ENCODE results near the gene SPIN1.
"Not testable (repeated sequence)": the region's sequence is repeated elsewhere in the genome, so short reads cannot be mapped to it uniquely, and the experiment has no call there.

The SPIN1 gene

DNA sequence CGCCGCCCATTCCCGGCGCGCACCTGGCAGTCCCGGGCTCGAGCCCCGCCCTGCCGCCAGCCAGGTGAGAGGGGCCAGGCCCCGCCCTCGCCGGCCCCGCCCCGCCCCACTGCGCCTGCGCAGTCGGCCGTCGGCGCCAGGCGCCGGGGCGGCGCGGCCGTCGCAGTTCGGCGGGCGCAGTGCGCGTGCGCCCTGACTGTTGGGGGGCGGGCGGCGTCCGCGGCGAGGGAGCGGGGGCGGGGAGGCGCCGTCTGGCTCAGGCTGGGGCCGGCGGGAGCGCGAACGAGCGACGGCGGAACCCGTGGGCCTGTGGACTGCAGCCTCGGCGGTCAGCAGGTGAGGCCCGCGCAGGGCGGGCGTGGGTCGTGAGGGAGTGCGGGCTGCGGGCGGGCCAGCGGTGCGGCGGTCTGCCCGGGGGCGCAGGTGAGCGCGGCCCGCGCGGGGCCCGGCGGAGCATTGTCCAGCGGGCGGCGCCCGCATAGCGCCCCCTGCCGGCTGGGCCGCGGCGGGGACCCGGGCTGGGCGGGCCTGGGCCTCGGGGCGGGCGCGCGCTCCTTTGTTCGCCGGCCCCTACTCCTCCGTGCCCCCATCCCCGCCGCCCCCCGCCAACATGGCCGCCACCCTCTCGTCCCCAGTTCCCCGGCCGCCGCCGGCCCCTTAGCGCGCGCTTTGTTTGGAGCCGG lies at the start of gene SPIN1:
TSS of gene SPIN1 (plus strand) at position 242 of the 683 bp plus-strand sequence. CDS start 38,096 bp downstream, outside the sequence.
- in situ Hi-C loops (cut with HindIII; ENCODE audit: low sequenced_read_pairs) = no loop called here

DNA sequence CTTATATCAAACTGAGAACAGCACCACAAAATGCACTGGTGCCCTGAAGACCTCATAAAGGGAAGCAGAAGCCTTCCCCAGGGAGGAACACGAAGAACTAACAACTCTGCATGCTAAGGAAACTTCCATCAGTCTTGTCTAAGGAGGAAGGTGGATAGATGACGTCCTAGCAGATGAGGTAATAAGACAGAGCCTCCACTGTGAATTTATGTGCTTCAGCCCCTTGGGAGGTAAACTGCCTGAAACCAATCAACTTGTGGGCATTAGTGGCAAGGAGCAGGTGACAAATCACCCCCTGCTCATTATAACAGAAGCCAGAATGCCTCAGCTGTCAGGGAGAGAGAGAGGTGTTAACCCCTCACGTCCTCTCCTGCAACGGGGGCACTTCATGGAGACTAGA lies 48.9 kb upstream of the SPIN1 start:
- in situ Hi-C loops (cut with HindIII; ENCODE audit: low sequenced_read_pairs) = no loop called here

DNA sequence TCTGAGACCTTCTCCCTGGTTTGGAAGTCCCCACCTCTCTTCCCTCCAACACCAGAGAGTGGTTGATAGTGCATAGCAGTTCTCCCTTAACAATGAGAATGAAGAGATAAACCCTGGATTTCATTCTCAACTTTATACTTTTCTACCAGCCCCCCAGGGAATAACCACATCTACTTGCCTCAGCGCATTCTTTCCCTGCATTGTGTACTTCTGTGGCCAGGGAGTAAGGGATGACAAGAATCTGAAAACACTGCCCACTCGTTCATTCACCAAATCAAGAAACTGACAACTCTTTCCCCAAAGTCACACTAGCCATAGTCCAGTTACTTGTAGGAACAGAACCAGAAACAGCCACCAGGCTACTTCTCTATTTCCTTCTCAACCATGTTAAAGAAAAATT lies 46.0 kb upstream of the SPIN1 start:
- in situ Hi-C loops (cut with HindIII; ENCODE audit: low sequenced_read_pairs) = no loop called here

DNA sequence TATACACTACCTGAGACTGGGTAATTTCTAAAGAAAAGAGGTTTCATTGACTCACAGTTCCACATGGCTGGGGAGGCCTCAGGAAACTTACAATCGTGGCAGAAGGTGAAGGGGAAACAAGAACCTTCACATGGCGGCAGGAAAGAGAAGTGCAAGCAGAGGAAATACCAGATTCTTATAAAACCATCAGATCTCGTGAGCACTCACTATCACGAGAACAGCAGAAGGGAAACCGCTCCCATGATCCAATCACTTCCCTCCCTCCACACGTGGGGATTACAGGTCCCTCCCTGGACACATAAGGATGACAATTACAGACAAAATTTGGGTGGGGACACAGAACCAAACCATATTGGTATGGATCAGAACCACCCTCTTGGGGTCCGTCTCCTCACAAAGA lies 44.2 kb upstream of the SPIN1 start:
- in situ Hi-C loops (cut with HindIII; ENCODE audit: low sequenced_read_pairs) = no loop called here

DNA sequence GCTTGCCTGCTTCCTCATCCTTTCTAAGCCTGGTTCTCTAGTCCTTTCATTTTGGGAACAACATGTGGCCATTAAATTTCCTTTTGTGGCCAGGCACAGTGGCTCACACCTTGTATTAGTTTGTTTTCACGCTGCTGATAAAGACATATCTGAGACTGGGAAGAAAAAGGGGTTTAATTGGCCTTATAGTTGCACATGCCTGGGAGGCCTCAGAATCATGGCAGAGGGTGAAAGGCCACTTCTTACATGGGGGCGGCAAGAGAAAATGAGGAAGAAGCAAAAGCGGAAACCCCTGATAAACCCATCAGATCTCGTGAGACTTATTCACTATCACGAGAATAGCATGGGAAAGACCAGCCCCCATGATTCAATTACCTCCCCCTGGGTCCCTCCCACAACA lies 37.9 kb upstream of the SPIN1 start:
- in situ Hi-C loops (cut with HindIII; ENCODE audit: low sequenced_read_pairs) = not testable (repeated sequence)

DNA sequence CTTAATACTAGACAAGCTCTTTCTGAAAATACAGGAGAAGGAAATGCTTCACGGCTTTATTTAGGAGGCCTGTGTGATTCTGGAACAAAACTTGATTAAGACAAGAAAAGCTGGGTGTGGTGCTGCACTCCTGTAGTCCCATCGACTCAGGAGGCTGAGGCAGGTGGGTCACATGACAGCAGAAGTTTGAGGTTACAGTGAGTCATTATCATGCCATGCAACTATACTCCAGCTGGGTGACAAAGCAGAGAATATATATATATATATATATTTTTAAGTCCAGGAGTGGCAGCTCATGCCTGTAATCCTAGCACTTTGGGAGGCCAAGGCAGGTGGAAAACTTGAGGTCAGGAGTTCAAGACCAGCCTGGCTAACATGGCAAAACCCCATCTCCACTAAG lies 33.1 kb upstream of the SPIN1 start:
- in situ Hi-C loops (cut with HindIII; ENCODE audit: low sequenced_read_pairs) = loop anchor here (5.0 kb wide), 1 partner anchor 42 kb away; no protein-coding TSS in a partner anchor

DNA sequence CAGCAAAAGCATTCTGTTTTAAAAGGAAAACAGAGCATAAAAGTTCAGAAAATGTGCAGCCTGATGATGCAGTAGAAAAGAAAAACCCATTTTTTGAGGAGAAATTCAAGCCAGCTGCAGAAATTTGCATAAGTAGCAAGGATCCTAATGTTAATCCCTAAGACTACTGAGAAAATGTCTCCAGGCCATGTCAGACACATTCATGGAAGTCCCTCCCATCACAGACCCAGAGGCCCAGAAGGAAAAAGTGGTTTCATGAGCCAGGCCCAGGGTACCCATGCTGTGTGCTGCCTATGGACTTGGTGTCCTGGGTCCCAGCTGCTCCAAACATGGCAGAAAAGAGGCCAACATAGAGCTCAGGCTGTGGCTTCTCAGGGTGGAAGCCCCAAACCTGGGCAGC lies 31.0 kb upstream of the SPIN1 start:
- in situ Hi-C loops (cut with HindIII; ENCODE audit: low sequenced_read_pairs) = loop anchor here (5.0 kb wide), 1 partner anchor 40 kb away; no protein-coding TSS in a partner anchor

DNA sequence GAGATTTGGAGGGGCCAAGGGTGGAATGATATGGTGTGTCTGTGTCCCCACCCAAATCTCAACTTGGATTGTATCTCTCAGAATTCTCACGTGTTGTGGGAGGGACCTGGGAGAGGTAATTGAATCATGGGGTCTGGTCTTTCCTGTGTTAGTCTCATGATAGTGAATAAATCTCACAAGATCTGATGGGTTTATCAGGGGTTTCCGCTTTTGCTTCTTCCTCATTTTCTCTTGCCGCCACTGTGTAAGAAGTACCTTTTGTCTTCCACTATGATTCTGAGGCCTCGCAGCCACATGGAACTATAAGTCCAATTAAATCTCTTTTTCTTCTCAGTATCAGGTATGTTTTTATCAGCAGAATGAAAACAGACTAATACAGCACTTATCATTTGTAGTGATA lies 29.5 kb upstream of the SPIN1 start:
- in situ Hi-C loops (cut with HindIII; ENCODE audit: low sequenced_read_pairs) = loop anchor here (5.0 kb wide), 1 partner anchor 39 kb away; no protein-coding TSS in a partner anchor

DNA sequence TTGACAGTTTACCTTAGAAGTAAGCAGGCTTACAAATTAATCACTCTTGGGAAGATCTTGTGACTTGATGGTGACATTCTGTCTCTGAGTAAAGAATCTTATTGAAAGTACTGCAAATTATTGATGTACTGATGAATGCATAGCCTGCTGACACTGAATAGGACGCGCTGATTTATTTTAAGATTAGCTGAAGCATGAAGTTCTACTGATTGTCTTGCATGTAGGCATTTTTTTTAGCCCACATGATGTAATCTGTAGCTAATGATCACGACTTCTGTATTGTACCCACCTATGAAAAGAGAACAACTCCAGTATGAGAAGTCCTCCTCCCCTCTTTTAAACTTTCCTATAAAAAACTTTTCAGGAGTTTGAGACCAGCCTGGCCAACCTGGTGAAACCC lies 28.3 kb upstream of the SPIN1 start:
- in situ Hi-C loops (cut with HindIII; ENCODE audit: low sequenced_read_pairs) = loop anchor here (5.0 kb wide), 1 partner anchor 37 kb away; no protein-coding TSS in a partner anchor

DNA sequence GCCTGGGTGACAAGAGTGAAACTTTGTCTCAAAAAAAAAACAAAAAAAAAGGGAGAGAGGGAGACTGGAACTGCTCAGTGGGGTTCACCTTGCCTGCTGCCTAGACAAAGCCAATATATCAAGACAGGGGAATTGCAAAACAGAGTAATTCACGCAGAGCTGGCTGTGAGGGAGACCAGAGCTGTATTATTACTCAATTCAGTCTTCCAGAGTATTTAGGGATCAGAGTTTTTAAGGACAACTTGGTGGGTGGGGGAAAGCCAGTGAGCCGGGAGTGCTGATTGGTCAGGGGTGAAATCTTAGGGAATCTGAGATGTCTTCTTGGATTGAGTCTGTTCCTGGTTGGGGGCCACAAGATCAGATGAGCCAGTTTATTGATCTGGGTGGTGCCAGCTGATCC lies 25.6 kb upstream of the SPIN1 start:
- in situ Hi-C loops (cut with HindIII; ENCODE audit: low sequenced_read_pairs) = no loop called here

DNA sequence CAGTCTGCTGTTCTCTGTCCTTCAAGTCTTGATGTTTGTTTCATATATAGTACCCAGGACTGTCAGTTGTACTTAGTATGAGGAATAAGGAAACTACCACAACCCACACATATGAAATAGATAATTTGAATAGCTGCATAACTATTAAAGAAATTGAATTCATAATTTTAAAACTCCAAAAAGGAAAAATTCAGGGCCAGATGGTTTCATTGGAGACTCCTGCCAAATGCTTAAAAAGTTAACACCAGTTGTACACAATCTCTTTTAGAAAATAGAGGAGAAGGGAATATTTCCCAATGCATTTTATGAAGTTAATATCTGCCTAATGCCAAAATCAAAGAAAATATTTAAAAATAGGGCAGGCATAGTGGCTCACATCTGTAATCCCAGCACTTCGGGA lies 24.6 kb upstream of the SPIN1 start:
- in situ Hi-C loops (cut with HindIII; ENCODE audit: low sequenced_read_pairs) = no loop called here

DNA sequence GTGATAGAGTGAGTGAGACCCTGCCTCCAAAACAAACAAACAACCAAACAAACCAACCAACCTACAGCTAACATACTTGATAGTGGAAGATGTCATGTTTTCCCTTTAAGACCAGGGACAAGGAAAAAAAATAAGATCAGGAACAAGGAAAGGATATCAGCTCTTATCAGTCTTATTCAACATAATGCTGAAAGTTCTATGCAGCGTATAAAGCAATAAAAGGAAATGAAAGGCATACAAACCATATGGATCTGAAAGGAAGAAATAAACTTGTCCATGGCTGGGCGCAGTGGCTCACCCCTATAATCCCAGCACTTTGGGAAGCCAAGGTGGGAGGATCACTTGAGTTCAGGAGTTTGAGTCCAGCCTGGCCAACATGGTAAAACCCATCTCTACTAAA lies 23.5 kb upstream of the SPIN1 start:
- in situ Hi-C loops (cut with HindIII; ENCODE audit: low sequenced_read_pairs) = no loop called here

DNA sequence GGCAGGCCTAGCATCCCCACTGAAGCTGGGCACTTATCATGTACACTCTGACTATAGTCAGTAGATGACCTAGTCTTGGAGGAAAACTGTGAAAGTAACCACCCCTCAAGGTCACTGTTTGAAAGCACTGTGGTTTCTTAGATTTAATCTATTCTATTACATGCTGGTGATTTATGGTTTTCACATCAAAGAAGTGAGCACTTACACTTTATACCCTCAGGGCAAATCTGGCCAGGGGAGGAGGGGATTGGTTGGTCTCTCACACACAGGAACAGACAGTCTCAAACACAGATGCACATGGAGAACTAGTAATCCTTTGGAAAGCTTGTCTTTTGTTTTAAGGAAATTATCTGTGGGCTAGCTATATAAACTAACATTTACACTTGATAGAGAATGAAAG lies 17.9 kb upstream of the SPIN1 start:
- in situ Hi-C loops (cut with HindIII; ENCODE audit: low sequenced_read_pairs) = no loop called here

DNA sequence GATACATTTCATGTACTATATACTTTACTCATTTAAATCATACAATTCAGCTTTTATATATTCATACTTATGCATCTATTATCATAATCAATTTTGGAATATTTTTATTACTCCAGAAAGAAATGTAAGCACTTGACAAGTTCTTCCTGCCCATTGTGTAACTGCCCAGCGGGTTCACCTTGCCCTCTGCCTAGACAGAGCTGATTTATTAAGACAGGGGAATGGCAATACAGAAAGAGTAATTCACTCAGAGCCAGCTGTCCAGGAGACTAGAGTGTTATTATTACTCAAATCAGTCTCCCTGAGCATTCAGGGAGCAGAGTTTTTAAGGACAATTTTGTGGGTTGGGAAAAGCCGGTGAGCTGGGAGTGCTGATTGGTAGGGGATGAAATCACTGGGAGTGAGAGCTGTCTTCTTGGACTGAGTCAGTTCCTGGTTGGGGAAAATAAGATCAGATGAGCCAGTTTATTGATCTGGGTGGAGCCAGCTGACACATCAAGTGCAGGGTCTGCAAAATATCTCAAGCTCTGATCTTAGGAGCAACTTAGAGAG lies 16.1 kb upstream of the SPIN1 start:
- in situ Hi-C loops (cut with HindIII; ENCODE audit: low sequenced_read_pairs) = no loop called here

DNA sequence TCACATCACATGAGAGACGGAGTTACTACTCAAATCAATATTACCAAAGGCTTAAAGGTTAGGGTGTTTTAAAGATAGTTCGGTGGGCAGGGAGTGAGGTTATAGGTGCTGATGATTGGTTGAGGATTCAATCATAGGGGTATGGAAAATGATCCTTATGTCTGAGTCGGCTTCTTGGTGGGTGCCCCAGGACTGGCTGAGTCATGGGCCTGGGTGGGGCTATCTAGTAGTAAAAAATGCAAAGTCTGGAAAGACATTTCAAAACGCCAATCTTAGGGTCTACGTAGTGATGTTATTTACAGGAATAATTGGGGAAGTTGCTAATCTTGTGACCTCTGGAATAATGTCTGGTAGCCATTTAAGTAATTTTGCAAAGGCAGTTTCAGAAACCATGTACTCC lies 15.2 kb upstream of the SPIN1 start:
- in situ Hi-C loops (cut with HindIII; ENCODE audit: low sequenced_read_pairs) = no loop called here

DNA sequence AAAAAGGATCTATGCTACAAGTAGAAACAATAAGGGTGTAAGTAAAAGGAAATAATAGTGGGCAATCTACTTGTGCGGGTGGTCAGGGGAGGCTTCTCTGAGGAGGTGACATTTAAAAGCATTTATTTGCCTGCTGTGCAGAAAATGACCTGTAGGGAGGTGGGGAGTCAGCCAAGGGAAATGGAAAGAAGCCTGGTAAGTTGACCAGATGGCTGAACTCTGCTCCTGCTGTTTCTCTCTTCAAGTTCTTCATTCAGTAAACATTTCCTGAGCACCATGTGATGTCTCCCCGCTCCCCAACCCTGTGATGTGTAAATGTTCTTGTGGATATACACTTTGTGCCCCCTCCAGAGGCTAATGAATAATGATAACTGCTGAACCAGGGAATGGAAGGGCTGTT lies 9.9 kb upstream of the SPIN1 start:
- in situ Hi-C loops (cut with HindIII; ENCODE audit: low sequenced_read_pairs) = no loop called here

DNA sequence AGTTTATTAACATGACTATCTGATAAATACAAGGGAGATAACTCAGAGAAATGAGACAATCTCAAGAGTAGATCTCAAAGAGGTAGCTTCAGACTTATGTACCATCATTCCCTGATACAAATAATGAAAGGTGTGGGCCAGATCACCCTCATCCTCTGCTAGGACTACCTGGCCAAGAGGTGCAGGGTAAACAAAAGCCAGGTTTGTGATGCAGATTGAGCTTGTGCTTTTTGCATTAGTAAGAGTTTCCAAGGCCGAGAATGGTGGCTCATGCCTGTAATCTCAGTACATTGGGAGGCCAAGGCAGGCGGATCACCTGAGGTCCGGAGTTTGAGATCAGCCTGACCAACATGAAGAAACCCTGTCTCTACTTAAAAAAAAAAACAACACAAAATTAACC lies 8.9 kb upstream of the SPIN1 start:
- in situ Hi-C loops (cut with HindIII; ENCODE audit: low sequenced_read_pairs) = no loop called here

DNA sequence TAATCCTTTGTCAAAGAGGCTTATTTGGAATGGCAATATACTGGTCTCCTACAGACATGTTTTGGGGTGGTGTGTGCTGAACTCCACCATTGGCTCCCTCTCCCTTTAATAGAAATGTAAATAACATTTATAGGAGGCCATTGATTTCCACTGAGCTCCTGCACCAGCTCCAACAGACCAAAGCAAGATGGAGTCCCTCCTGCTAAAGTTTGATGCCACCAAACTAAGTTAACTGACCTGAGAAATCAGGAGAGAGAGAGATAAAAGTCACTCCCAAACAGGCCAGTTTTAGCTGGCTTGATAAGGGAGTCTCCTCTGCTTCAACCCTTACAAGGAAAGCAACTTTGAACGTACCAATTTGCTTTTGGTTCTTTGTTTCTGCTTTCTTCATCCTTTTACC lies 8.1 kb upstream of the SPIN1 start:
- in situ Hi-C loops (cut with HindIII; ENCODE audit: low sequenced_read_pairs) = no loop called here

DNA sequence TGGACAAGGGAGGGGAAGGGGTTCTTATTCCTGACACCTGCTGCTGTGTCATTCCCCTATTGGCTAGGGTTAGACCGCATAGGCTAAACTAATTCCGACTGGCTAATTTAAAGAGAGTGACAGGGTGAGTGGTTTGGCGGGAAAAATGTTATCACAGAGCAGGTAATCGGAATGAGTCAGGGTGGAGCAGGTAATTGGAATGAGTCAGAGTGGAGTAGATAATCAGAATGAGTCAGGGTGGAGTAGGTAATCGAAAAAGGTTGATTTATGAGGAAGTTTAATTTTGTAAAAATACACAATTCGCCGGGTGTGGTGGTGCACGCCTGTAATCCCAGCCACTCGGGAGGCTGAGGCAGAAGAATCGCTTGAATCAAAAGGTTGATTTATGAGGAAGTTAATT lies 6.9 kb upstream of the SPIN1 start:
- in situ Hi-C loops (cut with HindIII; ENCODE audit: low sequenced_read_pairs) = not testable (repeated sequence)

DNA sequence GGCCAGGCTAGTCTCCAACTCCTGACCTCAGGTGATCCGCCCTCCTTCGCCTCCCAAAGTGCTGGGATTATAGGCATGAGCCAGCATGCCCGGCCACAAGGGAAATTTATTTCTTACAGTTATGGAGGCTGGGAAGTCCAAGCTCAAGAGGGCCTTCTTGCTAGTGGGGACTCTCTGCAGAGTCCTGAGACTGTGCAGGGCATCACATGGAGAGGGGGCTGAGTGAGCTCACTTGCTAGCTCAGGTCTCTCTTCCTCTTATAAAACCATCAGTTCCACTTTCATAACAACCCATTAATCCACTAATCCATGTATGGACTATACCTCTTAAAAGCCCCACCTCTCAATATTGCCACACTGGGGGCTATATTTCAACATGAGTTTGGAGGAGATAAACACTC lies 5.1 kb upstream of the SPIN1 start:
- in situ Hi-C loops (cut with HindIII; ENCODE audit: low sequenced_read_pairs) = no loop called here

DNA sequence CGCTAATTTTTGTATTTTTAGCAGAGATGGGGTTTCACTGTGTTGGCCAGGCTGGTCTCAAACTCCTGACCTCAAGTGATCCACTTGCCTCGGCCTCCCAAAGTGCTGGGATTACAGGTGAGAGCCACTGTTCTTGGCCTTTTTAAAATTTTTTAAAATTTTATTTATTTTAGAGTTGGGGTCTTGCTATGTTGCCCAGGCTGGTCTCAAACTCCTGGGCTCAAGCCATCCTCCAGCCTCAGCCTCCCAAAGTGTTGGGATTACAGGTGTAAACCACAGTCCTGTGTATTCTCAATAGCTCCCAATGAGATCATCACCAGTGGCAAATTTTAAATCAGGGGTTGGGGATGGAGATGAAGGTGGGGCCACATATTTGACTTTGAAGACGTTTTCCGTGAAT lies 2.1 kb upstream of the SPIN1 start:
- in situ Hi-C loops (cut with HindIII; ENCODE audit: low sequenced_read_pairs) = not testable (repeated sequence)

DNA sequence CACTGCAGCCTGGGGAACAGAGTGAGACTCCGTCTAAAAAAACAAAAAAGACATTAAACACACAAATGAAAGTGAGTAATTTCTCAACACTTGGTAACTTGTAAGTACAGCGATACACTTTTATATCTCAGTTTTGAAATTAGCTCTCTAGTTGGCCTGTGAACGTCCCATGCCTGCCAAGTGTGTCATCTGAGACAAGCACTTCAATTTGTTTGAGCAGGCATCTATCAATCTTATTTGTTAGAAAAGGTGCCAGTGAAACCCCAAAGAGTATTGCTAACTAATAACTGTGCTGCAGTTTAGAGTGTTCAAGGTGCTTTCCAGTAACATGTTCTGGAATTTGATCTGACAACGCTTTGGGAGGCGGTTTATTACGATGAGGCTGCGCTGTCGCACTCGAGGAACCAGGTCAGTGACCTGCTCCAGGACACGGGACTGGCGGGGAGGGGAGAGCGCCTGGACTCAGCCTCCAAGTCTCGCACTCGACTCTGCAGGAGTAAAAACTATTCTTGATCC lies 1.1 kb upstream of the SPIN1 start:
- in situ Hi-C loops (cut with HindIII; ENCODE audit: low sequenced_read_pairs) = no loop called here
